Measurements from ENCODE around the gene BUD31. TPM values are rescaled to one million over a fixed set of nuclear protein-coding genes. Genes with fewer than 3 reads are reported as not detected.
A peak's percentile ranks its signal among the peaks of the same experiment; 100 is the strongest.

BUD31 gene
- total and polyA plus RNA-seq, 2 experiments from 2014 or later, result 77.1 to 247 TPM

GRCh38 chr7:99419323-99420021, 10.7 kb downstream of the BUD31 start:
- Histone ChIP-seq H3K4me2 (no peak overlapping the region), H3K27me3 (ENCODE audit: insufficient read depth) (no peaks in the 10 kb centered on the region), H3K4me3 (no peak overlapping the region), H4K20me1 (replicated peaks; ENCODE audit: insufficient read depth) (peaks cover 17% of the 10 kb centered on the region; the same call in 1 of the 2 replicates), H2AFZ (no peak overlapping the region), H3K27ac (ENCODE audit: low read depth) (no peak overlapping the region), H3K4me1 (ENCODE audit: insufficient read depth) (peaks cover 8% of the 10 kb centered on the region), H3F3A (replicated peaks; ENCODE audit: low read depth) (peaks cover 26% of the 10 kb centered on the region), H3K9me2 (ENCODE audit: insufficient read depth) (no peaks in the 10 kb centered on the region), H3K36me3 (ENCODE audit: insufficient read depth) (peaks cover 38% of the 10 kb centered on the region), H3K79me2 (replicated peaks; ENCODE audit: insufficient read depth) (no peaks in the 10 kb centered on the region; the same call in 1 of the 2 replicates)
- TF ChIP-seq STAT1 (IDR thresholded peaks at IDR 0.05; ENCODE audit: unreplicated experiment), result no peak
- H3K36me3 Mint-ChIP-seq (ENCODE audit: low read depth), result peaks cover 90% of the 10 kb centered on the region
- H3K27ac Mint-ChIP-seq, result no peak overlapping the region
- H3K4me3 Mint-ChIP-seq, result no peak overlapping the region
- peaks cover 16% of the 10 kb centered on the region for H3K27me3 Mint-ChIP-seq (ENCODE audit: insufficient read depth, low read depth, poor library complexity)
- ATAC-seq, result no peak
- DNase-seq (ENCODE audit: low spot score), result no peak
- H3K9me3 Mint-ChIP-seq, result no peaks in the 10 kb centered on the region; the same call in 2 of the 3 replicates
- H3K4me1 Mint-ChIP-seq, result peaks cover 11% of the 10 kb centered on the region

- Histone ChIP-seq H2AFZ (no peak overlapping the region), H3F3A (replicated peaks; ENCODE audit: low read depth) (peaks cover 19% of the 10 kb centered on the region), H4K20me1 (replicated peaks; ENCODE audit: insufficient read depth) (peaks cover 10% of the 10 kb centered on the region), H3K4me1 (ENCODE audit: insufficient read depth) (peaks cover 8% of the 10 kb centered on the region), H3K27me3 (ENCODE audit: insufficient read depth) (no peaks in the 10 kb centered on the region), H3K36me3 (ENCODE audit: insufficient read depth) (peaks cover 33% of the 10 kb centered on the region), H3K9me2 (ENCODE audit: insufficient read depth) (no peaks in the 10 kb centered on the region), H3K4me2 (no peak overlapping the region), H3K4me3 (no peak overlapping the region), H3K79me2 (replicated peaks; ENCODE audit: insufficient read depth) (no peaks in the 10 kb centered on the region; the same call in 1 of the 2 replicates), H3K27ac (ENCODE audit: low read depth) (no peak overlapping the region)
- ATAC-seq (no peak), DNase-seq (ENCODE audit: low spot score) (no peak)
- TF ChIP-seq ETS1 (IDR thresholded peaks at IDR 0.05), result no peak
- TF ChIP-seq CTCF (conservative IDR thresholded peaks at IDR 0.05; ENCODE audit: low read depth in 2 of 2), result no peak
- no peak for TF ChIP-seq EZH2phosphoT487 (IDR thresholded peaks at IDR 0.05; ENCODE audit: unreplicated experiment)
- TF ChIP-seq POLR2AphosphoS5 (IDR thresholded peaks at IDR 0.05; ENCODE audit: low read depth), result 0 out of 2 replicates have a peak, but pooled peaks have one; percentile 17
- no peak for TF ChIP-seq ZNF462 (CRISPR knock-in tag; IDR thresholded peaks at IDR 0.05)
- TF ChIP-seq ZNF114 (CRISPR knock-in tag; IDR thresholded peaks at IDR 0.05), result no peak
- no peak for TF ChIP-seq JUNB (IDR thresholded peaks at IDR 0.05; ENCODE audit: unreplicated experiment)
- Mint-ChIP-seq H3K4me3 (no peak overlapping the region), H3K27ac (no peak overlapping the region), H3K4me1 (peaks cover 11% of the 10 kb centered on the region), H3K9me3 (no peaks in the 10 kb centered on the region), H3K27me3 (ENCODE audit: insufficient read depth, low read depth, poor library complexity) (peaks cover 16% of the 10 kb centered on the region), H3K36me3 (ENCODE audit: low read depth) (peaks cover 90% of the 10 kb centered on the region)
Observed at GRCh38 chr7:99420213-99420612, 11.4 kb downstream of the BUD31 start.
